Measurements from ENCODE around the gene FABP6.
"Not testable (repeated sequence)": the region's sequence is repeated elsewhere in the genome, so short reads cannot be mapped to it uniquely, and the experiment has no call there.

Gene FABP6

GRCh38 chr5:160221082-160221481, 8.2 kb upstream of the FABP6 start:
- no peak for DNase-seq (ENCODE audit: low spot score)

- no peak for DNase-seq (ENCODE audit: low spot score)
Observed at GRCh38 chr5:160227012-160227411, 2.3 kb upstream of the FABP6 start.

GRCh38 chr5:160230686-160231527, 1.6 kb downstream of the FABP6 start:
- DNase-seq (ENCODE audit: low spot score), result no peak

GRCh38 chr5:160231783-160232342, 2.6 kb downstream of the FABP6 start:
- DNase-seq (ENCODE audit: low spot score), result no peak

- DNase-seq (ENCODE audit: low spot score), result no peak
Observed at GRCh38 chr5:160233215-160233614, 3.9 kb downstream of the FABP6 start.

GRCh38 chr5:160235731-160236130, 6.4 kb downstream of the FABP6 start:
- DNase-seq (ENCODE audit: low spot score), result no peak

GRCh38 chr5:160237571-160238093, 8.3 kb downstream of the FABP6 start:
- no peak for DNase-seq (ENCODE audit: low spot score)

DNA sequence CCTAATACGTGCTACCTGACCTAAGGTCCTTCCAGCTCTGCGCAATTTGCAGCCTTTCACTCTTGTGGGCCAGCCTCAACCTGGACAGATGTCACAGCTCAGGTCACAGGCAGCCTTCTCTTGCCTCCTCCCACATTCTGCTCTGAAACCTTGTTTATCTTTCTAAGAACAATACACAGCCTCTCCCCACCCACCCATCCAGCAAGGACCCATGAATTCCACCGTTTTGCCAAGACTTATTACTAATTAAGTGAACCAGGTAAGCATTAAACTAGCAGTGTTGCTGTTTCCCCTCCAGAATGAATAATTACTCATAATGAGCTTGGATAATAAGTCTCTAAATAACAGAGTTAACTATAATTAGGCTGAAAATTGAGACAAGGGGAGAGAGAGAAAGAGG, 11.0 kb downstream of the FABP6 start:
- DNase-seq (ENCODE audit: low spot score), result no peak

DNA sequence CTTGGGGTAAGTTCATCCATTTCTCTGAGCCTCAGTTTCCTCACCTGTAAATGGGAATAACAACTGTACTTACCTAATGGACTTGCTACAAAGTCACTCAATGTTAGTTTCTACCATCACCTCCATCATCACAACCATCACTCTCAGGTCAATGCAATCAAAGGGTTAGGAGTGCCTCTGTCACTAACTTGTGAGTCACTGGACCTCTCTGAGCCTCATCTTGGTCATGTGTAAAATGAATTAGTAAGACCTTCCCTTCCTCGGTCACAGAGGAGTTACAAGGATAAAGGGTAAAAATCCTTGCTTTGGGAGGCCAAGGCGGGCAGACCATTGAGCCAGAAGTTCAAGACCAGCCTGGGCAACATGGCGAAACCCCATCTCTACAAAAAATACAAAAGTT, 12.8 kb downstream of the FABP6 start:
- DNase-seq (ENCODE audit: low spot score), result no peak

- DNase-seq (ENCODE audit: low spot score), result no peak
Observed at GRCh38 chr5:160245506-160246086, 16.3 kb downstream of the FABP6 start.

GRCh38 chr5:160249570-160249969, 20.3 kb downstream of the FABP6 start:
- DNase-seq (ENCODE audit: low spot score), result not testable (repeated sequence)

DNA sequence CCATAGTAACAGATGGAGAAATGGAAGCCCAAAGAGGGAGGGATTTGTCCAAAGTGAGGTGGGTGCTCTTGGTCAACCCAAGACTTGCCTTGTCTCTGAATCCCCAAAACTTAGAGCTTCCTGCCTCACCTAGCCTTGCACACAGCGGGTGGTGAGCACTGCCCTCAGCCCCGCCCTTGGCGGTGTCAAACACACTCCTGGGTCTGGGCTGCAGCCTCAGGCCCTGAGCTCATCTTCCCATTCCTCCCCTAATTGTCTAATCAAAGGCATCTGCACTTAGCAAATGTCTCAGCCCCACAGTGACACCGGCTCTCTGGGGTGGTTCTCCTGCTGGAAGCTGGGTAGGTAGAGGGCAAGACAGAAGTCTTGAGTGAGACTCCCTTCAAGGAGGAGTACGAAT, 20.9 kb downstream of the FABP6 start:
- no peak for DNase-seq (ENCODE audit: low spot score)

DNA sequence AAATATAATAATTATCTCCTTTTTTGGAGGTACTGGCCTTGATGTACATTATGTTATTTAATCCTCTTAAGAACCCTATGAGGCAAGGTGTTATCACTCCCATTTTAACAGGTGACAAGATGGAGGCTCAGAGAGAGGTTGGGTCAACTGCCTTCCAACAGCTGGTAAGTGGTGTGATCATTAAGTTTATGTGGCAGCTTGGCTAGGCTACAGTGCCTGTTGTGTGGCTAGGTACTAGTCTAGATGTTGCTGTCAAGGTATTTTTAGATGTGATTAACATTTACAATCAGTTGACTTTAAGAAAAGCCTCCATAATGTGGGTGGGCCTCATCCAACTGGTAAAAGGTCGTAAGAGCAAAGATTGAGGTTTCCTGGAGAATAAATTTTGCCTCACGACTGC, 21.5 kb downstream of the FABP6 start:
- no peak for DNase-seq (ENCODE audit: low spot score)

- no peak for DNase-seq (ENCODE audit: low spot score)
Observed at GRCh38 chr5:160251406-160252155, 22.3 kb downstream of the FABP6 start.

DNA sequence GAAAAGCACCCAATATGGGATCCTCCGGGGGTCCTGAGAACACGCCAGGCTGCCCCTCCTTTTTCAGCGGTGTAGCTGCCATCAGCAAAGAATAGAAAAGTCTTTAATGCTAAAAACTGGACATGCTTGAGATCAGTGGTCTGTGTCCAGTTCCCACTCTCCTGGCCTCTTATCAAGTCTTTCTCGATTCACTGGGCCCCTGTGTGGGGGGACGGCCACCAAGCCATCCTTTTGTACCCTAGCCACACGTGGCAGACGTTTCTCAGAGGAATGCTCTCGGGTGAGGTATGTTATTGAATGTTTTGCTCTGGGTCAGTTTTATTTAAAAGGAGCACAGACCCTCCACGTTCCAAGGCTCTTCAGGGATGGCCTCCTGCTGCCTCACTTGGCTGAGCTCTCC, 23.6 kb downstream of the FABP6 start:
- DNase-seq (ENCODE audit: low spot score), result no peak

DNA sequence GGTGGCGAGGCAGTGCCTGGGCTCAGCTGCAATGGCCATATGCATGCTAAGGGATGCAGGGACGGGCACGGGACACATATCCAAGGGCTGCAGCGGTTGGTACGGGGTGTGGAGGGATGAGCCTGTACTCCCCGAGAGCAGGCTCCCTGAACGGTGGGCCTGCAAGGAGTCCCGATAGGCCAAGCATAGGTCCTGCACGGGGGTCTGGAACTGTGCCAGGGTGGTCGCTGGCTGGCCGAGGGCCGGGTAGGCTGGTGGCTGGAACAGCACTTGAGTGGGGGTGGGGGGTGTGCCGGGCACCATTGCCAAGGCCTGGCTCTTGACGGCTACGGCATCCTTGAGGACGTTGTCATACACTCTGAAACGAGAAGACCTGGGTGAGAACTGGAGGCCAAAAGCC, 24.1 kb downstream of the FABP6 start:
- no peak for DNase-seq (ENCODE audit: low spot score)

- no peak for DNase-seq (ENCODE audit: low spot score)
Observed at GRCh38 chr5:160254706-160255105, 25.4 kb downstream of the FABP6 start.

DNA sequence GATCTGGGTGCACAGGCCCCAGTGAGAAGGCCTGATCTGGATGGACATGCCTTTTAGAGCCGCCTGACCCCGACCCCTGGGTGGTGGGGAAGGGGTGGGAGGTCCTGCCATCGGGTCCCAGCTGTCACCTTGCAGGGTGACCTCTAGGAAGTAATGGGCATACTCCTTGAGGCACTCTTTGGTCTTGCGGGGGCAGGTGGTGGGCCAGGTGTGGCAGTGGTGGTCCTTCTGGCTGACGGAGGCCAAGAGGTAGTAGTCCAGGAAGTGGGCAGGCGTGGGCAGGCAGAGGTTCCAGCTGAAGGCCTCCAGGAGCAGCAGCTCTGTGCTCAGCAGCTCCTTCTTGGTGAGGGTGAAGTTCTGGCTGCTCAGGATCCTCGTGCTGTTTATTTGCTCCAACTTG, 30.0 kb downstream of the FABP6 start:
- DNase-seq (ENCODE audit: low spot score), result no peak

DNA sequence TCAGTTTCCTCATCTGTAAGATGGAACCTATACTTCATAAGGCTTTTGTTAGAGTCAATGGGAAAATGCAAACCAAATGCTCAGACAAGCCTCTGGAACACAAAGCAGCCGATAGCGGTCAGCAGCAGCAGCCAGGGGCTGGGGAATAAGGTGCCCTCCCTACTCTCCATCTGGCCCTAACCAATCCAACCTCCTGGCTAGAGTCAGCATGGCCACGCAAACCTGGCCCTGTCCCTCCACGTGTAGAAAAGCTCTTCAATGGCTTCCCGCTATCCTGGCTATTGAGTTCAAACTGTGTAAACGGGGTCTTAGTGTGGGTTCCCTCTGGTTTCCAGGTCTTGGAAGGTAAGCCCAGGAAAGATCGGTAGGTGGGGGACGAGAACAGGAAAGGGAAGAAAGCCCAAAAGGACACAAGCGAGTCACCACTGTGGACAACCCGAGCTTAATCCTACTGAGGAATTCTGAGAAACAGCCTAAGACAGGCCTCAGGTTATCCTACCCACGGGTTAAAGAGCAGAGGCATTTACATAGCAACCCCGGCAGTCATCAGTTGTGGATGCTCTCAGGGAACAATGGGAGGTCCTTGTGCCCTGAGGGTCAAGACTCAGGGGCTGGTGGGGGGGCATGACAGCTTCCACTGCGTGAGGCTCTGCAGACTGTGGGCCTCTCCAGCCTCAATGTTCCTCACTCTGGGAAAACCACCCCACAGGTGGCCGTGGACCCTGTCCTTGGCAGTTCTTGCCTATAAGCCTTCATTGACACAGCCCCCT, 30.9 kb downstream of the FABP6 start:
- no peak for DNase-seq (ENCODE audit: low spot score)

DNA sequence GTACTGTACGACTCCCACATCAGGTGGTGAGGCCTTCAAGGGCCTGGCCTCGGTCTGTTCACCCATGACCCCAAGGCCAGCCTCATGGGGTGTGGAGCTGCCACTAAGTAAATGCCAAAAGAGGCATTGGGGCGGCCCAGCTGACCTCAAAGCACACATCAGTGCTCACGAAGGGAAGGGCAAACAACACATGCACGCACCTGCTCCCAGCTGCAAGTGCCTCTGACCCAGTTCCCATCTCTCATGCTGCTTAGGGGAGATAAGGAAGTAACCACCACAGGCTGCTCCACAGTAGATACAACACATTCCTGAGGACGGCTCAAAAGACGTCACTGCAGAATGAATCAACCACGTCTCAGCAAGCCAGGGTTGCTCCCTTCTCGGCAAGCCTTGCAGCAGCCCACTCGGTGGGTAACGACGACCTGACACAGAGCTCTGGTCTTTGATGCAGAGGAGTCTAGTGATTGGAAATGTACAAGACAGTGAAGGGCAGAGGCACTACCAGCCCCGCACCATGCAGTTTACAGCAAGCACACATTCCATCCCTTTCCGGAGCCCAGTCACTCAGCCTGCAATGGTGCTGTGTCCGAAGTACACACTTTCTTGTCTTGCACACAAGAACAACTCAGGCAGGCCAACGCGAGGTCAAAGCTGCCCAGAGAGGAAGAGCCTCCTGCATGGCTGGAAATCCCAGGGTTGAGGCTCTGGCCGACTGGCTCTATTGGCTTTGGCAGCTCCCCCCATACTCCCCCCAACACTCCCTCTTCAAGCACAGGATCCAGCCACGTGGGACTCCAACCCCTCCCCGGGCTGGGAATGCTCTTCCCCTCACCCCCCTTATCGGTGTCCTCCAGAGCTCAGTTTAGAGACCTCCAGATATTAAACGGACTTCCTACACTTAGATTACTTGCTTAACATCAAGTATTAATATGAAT, 31.8 kb downstream of the FABP6 start:
- no peak for DNase-seq (ENCODE audit: low spot score)
